GM21515 (cell line): ENCODE data around the gene CEACAM21.

Source experiments
- ATAC-seq: cut with Tn5 transposase; IDR thresholded peaks from one replicate; pipeline ENCODE4 v1.9.1; 2021; ENCODE audit not compliant: unreplicated experiment

Gene CEACAM21

GRCh38 chr19:41575998-41576397 lies at the start of gene CEACAM21:
TSS of gene CEACAM21 (plus strand) at chr19:41576166. CDS start at chr19:41576275, 109 bp downstream.
- peak; percentile 72 for ATAC-seq

GRCh38 chr19:41527089-41527488 lies 48.9 kb upstream of the CEACAM21 start:
- ATAC-seq = no peak

- no peak for ATAC-seq
These were observed 47.9 kb upstream of the CEACAM21 start for GRCh38 chr19:41528106-41528505.

GRCh38 chr19:41529484-41530183 lies 46.3 kb upstream of the CEACAM21 start:
- no peak for ATAC-seq

GRCh38 chr19:41530184-41530534 lies 45.8 kb upstream of the CEACAM21 start:
- ATAC-seq = no peak

GRCh38 chr19:41530761-41531301 lies 45.1 kb upstream of the CEACAM21 start:
- ATAC-seq = no peak

- ATAC-seq = no peak
These were observed 44.3 kb upstream of the CEACAM21 start for GRCh38 chr19:41531438-41532311.

GRCh38 chr19:41532526-41532925 lies 43.4 kb upstream of the CEACAM21 start:
- ATAC-seq = no peak

GRCh38 chr19:41533671-41534215 lies 42.2 kb upstream of the CEACAM21 start:
- no peak for ATAC-seq

- peak; percentile 67 for ATAC-seq
These were observed 40.8 kb upstream of the CEACAM21 start for GRCh38 chr19:41535029-41535622.

- no peak for ATAC-seq
These were observed 38.2 kb upstream of the CEACAM21 start for GRCh38 chr19:41537789-41538188.

- no peak for ATAC-seq
These were observed 35.8 kb upstream of the CEACAM21 start for GRCh38 chr19:41540041-41540695.

- no peak for ATAC-seq
These were observed 33.9 kb upstream of the CEACAM21 start for GRCh38 chr19:41541990-41542584.

- no peak for ATAC-seq
These were observed 33.3 kb upstream of the CEACAM21 start for GRCh38 chr19:41542622-41543021.

- ATAC-seq = no peak
These were observed 32.4 kb upstream of the CEACAM21 start for GRCh38 chr19:41543582-41543981.

GRCh38 chr19:41545547-41545946 lies 30.4 kb upstream of the CEACAM21 start:
- ATAC-seq = no peak

GRCh38 chr19:41546386-41546789 lies 29.6 kb upstream of the CEACAM21 start:
- no peak for ATAC-seq

GRCh38 chr19:41546961-41547360 lies 29.0 kb upstream of the CEACAM21 start:
- no peak for ATAC-seq

- ATAC-seq = no peak
These were observed 28.4 kb upstream of the CEACAM21 start for GRCh38 chr19:41547569-41547968.

- no peak for ATAC-seq
These were observed 27.9 kb upstream of the CEACAM21 start for GRCh38 chr19:41548047-41548446.
